ENCODE data around the gene DGCR2. TPM values are rescaled to one million over a fixed set of nuclear protein-coding genes. Genes with fewer than 3 reads are reported as not detected.
A peak's percentile ranks its signal among the peaks of the same experiment; 100 is the strongest.

DGCR2 gene
- total RNA-seq, 1 experiment from 2014 or later, result 42.9 TPM

DNA sequence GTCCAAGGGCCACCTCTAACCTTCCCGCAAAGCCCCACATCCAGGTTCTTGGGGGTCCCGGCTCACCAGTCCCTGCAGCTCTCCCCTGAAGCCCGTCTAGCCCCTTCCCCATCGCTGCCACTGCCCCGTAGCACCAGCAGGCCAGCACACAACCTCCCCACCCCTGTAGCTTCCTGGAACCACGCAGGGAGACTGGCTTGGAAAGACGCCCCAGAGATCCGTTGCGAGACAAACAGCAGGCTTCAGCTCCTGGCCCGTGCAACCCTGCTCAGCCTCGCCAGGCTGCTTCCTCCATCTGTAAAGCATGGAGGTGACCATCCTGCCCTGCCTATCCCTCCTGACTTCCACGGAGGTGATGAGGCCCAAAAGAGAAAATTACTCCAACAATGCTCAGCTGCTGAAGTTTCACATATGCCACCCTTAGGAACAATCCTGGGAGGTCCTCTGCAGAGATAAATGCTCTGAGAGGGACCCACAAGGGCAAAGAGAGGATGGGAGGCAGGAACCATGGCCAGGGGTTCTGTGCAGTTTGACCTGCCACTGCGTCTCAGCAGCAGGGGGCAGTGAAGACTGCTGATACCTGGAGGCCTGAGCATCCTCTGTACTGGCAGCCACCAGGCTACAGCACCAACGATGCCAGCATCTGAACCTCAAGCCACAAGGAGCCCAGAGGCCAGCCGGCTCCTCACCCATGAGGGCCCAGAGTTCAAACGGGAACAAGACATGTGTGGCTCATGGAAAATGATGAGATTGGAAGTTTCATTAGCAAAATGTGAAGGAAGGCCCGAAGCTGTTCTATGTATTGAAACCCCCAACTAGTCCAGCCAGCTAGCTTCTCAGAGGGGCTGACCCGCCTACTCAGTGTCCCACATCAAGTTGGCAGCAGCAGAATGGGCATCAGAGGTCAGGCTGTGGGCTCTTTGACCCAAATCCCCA is 16.1 kb downstream of the DGCR2 start:
- no peaks in the 10 kb centered on the region for H3K9me3 ChIP-seq (ENCODE audit: control insufficient read depth in 1 of 2, insufficient read depth in 1 of 2, low read depth in 1 of 2, low read length in 2 of 2)
- peaks cover 92% of the 10 kb centered on the region for H3K79me2 ChIP-seq (ENCODE audit: insufficient read depth, low read length)
- H3K9me2 ChIP-seq (ENCODE audit: insufficient read depth), result no peaks in the 10 kb centered on the region
- H3K27ac ChIP-seq (ENCODE audit: low read depth, low read length), result no peak overlapping the region
- H3K27me3 ChIP-seq (ENCODE audit: insufficient read depth, low read length), result no peaks in the 10 kb centered on the region
- no peak overlapping the region for H2AFZ ChIP-seq (ENCODE audit: low read depth, low read length, poor library complexity, severe bottlenecking)
- H3K4me1 ChIP-seq (ENCODE audit: control insufficient read depth in 1 of 2, insufficient read depth in 2 of 2, low read length in 2 of 2), result no peaks in the 10 kb centered on the region
- ChIA-PET RAD21 (ENCODE audit: low non-redundant PET in 1 of 2, low total read pairs in 2 of 2, uncharacterized antibody in 2 of 2, unreplicated experiment in 2 of 2) (no interaction called here), POLR2A (no interaction called here), CTCF (no interaction called here)
- no peak overlapping the region for H3K4me2 ChIP-seq (ENCODE audit: low read length)
- H3K9ac ChIP-seq (ENCODE audit: low read length), result no peak overlapping the region
- intact Hi-C loops (cut with micrococcal nuclease), result no loop called here
- ATAC-seq, result peak; percentile 83
- TF ChIP-seq EZH2phosphoT487 (IDR thresholded peaks at IDR 0.05; ENCODE audit: borderline replicate concordance), result no peak
- peak in 2 of 3 experiments; percentile 41 to 50; a peak in 4 of 6 replicates for TF ChIP-seq CTCF (IDR thresholded peaks at IDR 0.05 in 2 of 3, conservative IDR thresholded peaks at IDR 0.05 in 1 of 3; ENCODE audit: borderline replicate concordance in 1 of 3, insufficient read depth in 1 of 3, low read depth in 2 of 3, low read length in 2 of 3)
- peak; percentile 25; the same call in 1 of the 2 replicates for TF ChIP-seq RAD21 (IDR thresholded peaks at IDR 0.05; ENCODE audit: low read depth)
- no peak for DNase-seq (ENCODE audit: low read depth, low spot score)
- no peaks in the 10 kb centered on the region for H4K20me1 ChIP-seq (ENCODE audit: insufficient read depth)
- BruUV-seq (replicated peaks), result no TSS peak
- H3K4me3 ChIP-seq (replicated peaks in 1 of 2; ENCODE audit: low read depth in 1 of 2, low read length in 2 of 2), result no peak overlapping the region
- H3K36me3 ChIP-seq (ENCODE audit: control insufficient read depth in 1 of 2, insufficient read depth in 2 of 2, low read length in 2 of 2), result no peaks in the 10 kb centered on the region

DNA sequence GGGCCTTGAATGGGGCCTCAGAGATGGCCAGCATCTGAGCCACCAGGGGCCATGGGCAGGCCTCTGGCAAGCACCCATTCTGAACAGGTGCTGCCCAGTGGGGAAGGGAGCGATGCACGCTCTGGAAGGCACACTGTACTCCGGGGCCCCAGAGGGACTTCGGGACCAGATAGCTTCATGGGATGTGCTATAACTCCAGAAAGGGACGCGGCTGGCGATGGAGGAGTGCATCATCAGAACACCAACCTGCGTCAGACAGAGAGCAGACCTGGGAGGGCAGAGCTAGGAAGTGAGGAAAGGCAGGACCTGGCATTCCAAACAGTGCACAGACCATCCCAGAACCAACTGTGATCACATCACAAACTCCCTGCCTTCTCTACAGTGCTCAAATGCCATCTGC is 16.8 kb downstream of the DGCR2 start:
- BruUV-seq (replicated peaks), result no TSS peak
- H3K4me3 ChIP-seq (replicated peaks in 1 of 2; ENCODE audit: low read depth in 1 of 2, low read length in 2 of 2), result no peak overlapping the region
- ChIA-PET POLR2A (no interaction called here), CTCF (no interaction called here), RAD21 (ENCODE audit: low non-redundant PET in 1 of 2, low total read pairs in 2 of 2, uncharacterized antibody in 2 of 2, unreplicated experiment in 2 of 2) (no interaction called here)
- no peaks in the 10 kb centered on the region for H3K36me3 ChIP-seq (ENCODE audit: control insufficient read depth in 1 of 2, insufficient read depth in 2 of 2, low read length in 2 of 2)
- no peaks in the 10 kb centered on the region for H4K20me1 ChIP-seq (ENCODE audit: insufficient read depth)
- intact Hi-C loops (cut with micrococcal nuclease), result no loop called here
- no peak overlapping the region for H2AFZ ChIP-seq (ENCODE audit: low read depth, low read length, poor library complexity, severe bottlenecking)
- ATAC-seq (no peak), DNase-seq (ENCODE audit: low read depth, low spot score) (no peak)
- TF ChIP-seq ELF1 (IDR thresholded peaks at IDR 0.05; ENCODE audit: borderline replicate concordance, low read depth) (no peak), SP1 (IDR thresholded peaks at IDR 0.05; ENCODE audit: low read depth) (no peak), POLR2AphosphoS5 (IDR thresholded peaks at IDR 0.05; ENCODE audit: low read depth, low read length) (no peak), SIN3A (IDR thresholded peaks at IDR 0.05; ENCODE audit: low read depth) (no peak), TCF7L2 (IDR thresholded peaks at IDR 0.05; ENCODE audit: borderline replicate concordance, extremely low read depth, insufficient read depth, insufficient read length) (no peak), ZNF274 (IDR thresholded peaks at IDR 0.05; ENCODE audit: low read depth, low read length) (no peak), EZH2phosphoT487 (IDR thresholded peaks at IDR 0.05; ENCODE audit: borderline replicate concordance) (no peak), POLR2A (IDR thresholded peaks at IDR 0.05; ENCODE audit: borderline replicate concordance, extremely low read depth, insufficient read depth, insufficient read length) (no peak), CBX3 (IDR thresholded peaks at IDR 0.05; ENCODE audit: low read depth) (no peak), MAX (IDR thresholded peaks at IDR 0.05) (no peak)
- H3K27ac ChIP-seq (ENCODE audit: low read depth, low read length), result no peak overlapping the region
- no peaks in the 10 kb centered on the region for H3K4me1 ChIP-seq (ENCODE audit: control insufficient read depth in 1 of 2, insufficient read depth in 2 of 2, low read length in 2 of 2)
- no peaks in the 10 kb centered on the region for H3K27me3 ChIP-seq (ENCODE audit: insufficient read depth, low read length)
- no peak overlapping the region for H3K4me2 ChIP-seq (ENCODE audit: low read length)
- H3K9me3 ChIP-seq (ENCODE audit: control insufficient read depth in 1 of 2, insufficient read depth in 1 of 2, low read depth in 1 of 2, low read length in 2 of 2), result no peaks in the 10 kb centered on the region
- no peak overlapping the region for H3K9ac ChIP-seq (ENCODE audit: low read length)
- H3K9me2 ChIP-seq (ENCODE audit: insufficient read depth), result no peaks in the 10 kb centered on the region
- peaks cover 92% of the 10 kb centered on the region for H3K79me2 ChIP-seq (ENCODE audit: insufficient read depth, low read length)
